IMR-90 (cell line): ENCODE results near the gene TFAP2B. TPM values are rescaled to one million over a fixed set of nuclear protein-coding genes. Genes with fewer than 3 reads are reported as not detected.

Experiments used
- ATAC-seq: fragments of 200-7000 bp; cut with Tn5 transposase; 2 replicates; pipeline ENCODE4 v1.9.1; 2020; ENCODE audit warnings: low read depth, mild to moderate bottlenecking, moderate library complexity
- BruUV-seq: library from RNA; stranded (reverse); fragments of 400-500 nt; replicated peaks from 2 replicates; lab custom pipeline; 2021; lab: Mats Ljungman, UMichigan
- CTCF ChIA-PET: fragments of 300-600 bp; formaldehyde crosslinking; extraction: SDS; loops from one replicate; lab custom pipeline; 2021; ENCODE audit warnings: antibody characterized with exemption; lab: Yijun Ruan, JAX
- POLR2A ChIA-PET: fragments of 300-600 bp; sonication (Branson Sonifier 250); formaldehyde crosslinking; loops from one replicate; lab custom pipeline; 2022; ENCODE audit warnings: antibody characterized with exemption; ENCODE audit not compliant: unreplicated experiment; lab: Charles Lee
- DNase-seq: peaks from one replicate; pipeline ENCODE4 v3.0.0; 2013
- H2AFZ ChIP-seq: replicated peaks from 2 replicates; pipeline ENCODE3; 2013; ENCODE audit warnings: low read length, mild to moderate bottlenecking; ENCODE audit not compliant: poor library complexity
- H2AK5ac ChIP-seq: 2 replicates; pipeline ENCODE4 v1.6.1; 2013; ENCODE audit warnings: low read depth, low read length, inconsistent platforms
- H2AK9ac ChIP-seq: replicated peaks from 2 replicates; pipeline ENCODE3; 2013; ENCODE audit warnings: mild to moderate bottlenecking, low read depth, low read length, moderate library complexity; ENCODE audit not compliant: poor library complexity
- H2BK120ac ChIP-seq: 2 replicates; pipeline ENCODE4 v1.6.1; 2013; ENCODE audit warnings: low read depth, low read length, inconsistent platforms
- H2BK15ac ChIP-seq: 3 replicates; pipeline ENCODE4 v1.6.1; 2013; ENCODE audit warnings: low read depth, low read length, inconsistent platforms
- H2BK20ac ChIP-seq: 2 replicates; pipeline ENCODE4 v1.6.1; 2013; ENCODE audit warnings: low read depth, mild to moderate bottlenecking, inconsistent platforms, low read length, moderate library complexity
- H2BK5ac ChIP-seq: 2 replicates; pipeline ENCODE4 v1.6.1; 2013; ENCODE audit warnings: mild to moderate bottlenecking, low read depth, low read length, inconsistent platforms; ENCODE audit not compliant: poor library complexity, severe bottlenecking
- H3K14ac ChIP-seq: replicated peaks from 2 replicates; pipeline ENCODE4 v1.6.1; 2013; ENCODE audit warnings: low read depth, low read length, inconsistent platforms
- H3K18ac ChIP-seq: 2 replicates; pipeline ENCODE4 v1.6.1; 2013; ENCODE audit warnings: low read depth, low read length, control low read depth
- H3K23ac ChIP-seq: 2 replicates; pipeline ENCODE4 v1.6.1; 2013; ENCODE audit warnings: low read depth, low read length, inconsistent platforms
- H3K27ac ChIP-seq: 2 replicates; pipeline ENCODE4 v1.5.1; 2013; ENCODE audit warnings: mild to moderate bottlenecking, control low read depth, low read length; ENCODE audit not compliant: insufficient read depth
- H3K27me3 ChIP-seq: 2 replicates; pipeline ENCODE4 v1.6.1; 2013; ENCODE audit warnings: low read length; ENCODE audit not compliant: control insufficient read depth, insufficient read depth
- H3K36me3 ChIP-seq: 2 replicates; pipeline ENCODE4 v1.6.1; 2013; ENCODE audit warnings: low read length, mixed read lengths; ENCODE audit not compliant: control insufficient read depth, insufficient read depth
- H3K4ac ChIP-seq: 2 replicates; pipeline ENCODE4 v1.6.1; 2013; ENCODE audit warnings: low read depth, low read length, inconsistent platforms
- H3K4me1 ChIP-seq: 2 replicates; pipeline ENCODE4 v1.6.1; 2013; ENCODE audit warnings: low read length, mixed read lengths; ENCODE audit not compliant: control insufficient read depth, insufficient read depth
- H3K4me2 ChIP-seq: 2 replicates; pipeline ENCODE4 v1.6.1; 2013; ENCODE audit warnings: low read depth, mild to moderate bottlenecking, control low read depth, low read length, moderate library complexity
- H3K4me3 ChIP-seq: 2 replicates; pipeline ENCODE4 v1.5.1; 2013; ENCODE audit warnings: low read depth, mild to moderate bottlenecking, control low read depth, low read length, moderate library complexity; ENCODE audit not compliant: insufficient read depth
- H3K56ac ChIP-seq: 2 replicates; pipeline ENCODE4 v1.6.1; 2013; ENCODE audit warnings: low read length, inconsistent platforms; ENCODE audit not compliant: insufficient read depth; ENCODE audit errors: extremely low read depth
- H3K79me1 ChIP-seq, 2 experiments: 2 replicates each; pipeline ENCODE4 v1.6.1; 2013; ENCODE audit warnings: low read length in 2 of 2, inconsistent platforms in 1 of 2, low read depth in 1 of 2
- H3K9ac ChIP-seq: 2 replicates; pipeline ENCODE4 v1.6.1; 2013; ENCODE audit warnings: low read depth, low read length, control low read depth
- H3K9me1 ChIP-seq: 2 replicates; pipeline ENCODE4 v1.6.1; 2013; ENCODE audit warnings: low read length, inconsistent platforms; ENCODE audit not compliant: insufficient read depth
- H3K9me3 ChIP-seq: 2 replicates; pipeline ENCODE4 v1.6.1; 2013; ENCODE audit warnings: low read length; ENCODE audit not compliant: control insufficient read depth, insufficient read depth
- H4K20me1 ChIP-seq: 2 replicates; pipeline ENCODE4 v1.6.1; 2013; ENCODE audit warnings: low read length, inconsistent platforms; ENCODE audit not compliant: insufficient read depth
- H4K5ac ChIP-seq: 2 replicates; pipeline ENCODE4 v1.6.1; 2013; ENCODE audit warnings: mild to moderate bottlenecking, low read depth, low read length, control low read depth
- H4K8ac ChIP-seq, 2 experiments: 2 replicates each; pipeline ENCODE4 v1.6.1; 2013; ENCODE audit warnings: low read depth in 2 of 2, low read length in 2 of 2, control low read depth in 1 of 2, inconsistent platforms in 1 of 2
- H4K91ac ChIP-seq: 2 replicates; pipeline ENCODE4 v1.6.1; 2013; ENCODE audit warnings: low read depth, low read length, inconsistent platforms; ENCODE audit not compliant: insufficient read depth
- BHLHE40 ChIP-seq: fragments of 150-350 bp; IDR thresholded peaks from 2 replicates; pipeline ENCODE4 v1.6.1; 2016; ENCODE audit warnings: mild to moderate bottlenecking, low read depth, low read length
- CEBPB ChIP-seq: IDR thresholded peaks from 2 replicates; pipeline ENCODE4 v1.6.1; 2012; ENCODE audit warnings: low read depth, low read length, improper control_type of control experiment
- CHD1 ChIP-seq: IDR thresholded peaks from 2 replicates; pipeline ENCODE4 v1.6.1; 2012; ENCODE audit warnings: low read depth, low read length, improper control_type of control experiment
- CTCF ChIP-seq: conservative IDR thresholded peaks from 2 replicates; pipeline ENCODE4 v1.5.1; 2012; ENCODE audit warnings: mild to moderate bottlenecking, low read depth, low read length, improper control_type of control experiment
- ELK1 ChIP-seq: fragments of 150-350 bp; IDR thresholded peaks from 2 replicates; pipeline ENCODE4 v1.6.1; 2016; ENCODE audit warnings: low read depth, mild to moderate bottlenecking, low read length, moderate library complexity, borderline replicate concordance
- FOS ChIP-seq: fragments of 150-350 bp; IDR thresholded peaks from 2 replicates; pipeline ENCODE4 v1.6.1; 2016; ENCODE audit warnings: low read depth, low read length
- MAFK ChIP-seq: IDR thresholded peaks from 2 replicates; pipeline ENCODE4 v1.6.1; 2012; ENCODE audit warnings: low read depth, low read length, improper control_type of control experiment
- MAZ ChIP-seq: IDR thresholded peaks from 2 replicates; pipeline ENCODE4 v1.6.1; 2012; ENCODE audit warnings: low read depth, mild to moderate bottlenecking, low read length, improper control_type of control experiment, moderate library complexity, borderline replicate concordance
- MXI1 ChIP-seq: IDR thresholded peaks from 2 replicates; pipeline ENCODE4 v1.6.1; 2012; ENCODE audit warnings: low read depth, mild to moderate bottlenecking, low read length, moderate library complexity, borderline replicate concordance
- NFE2L2 ChIP-seq: fragments of 150-350 bp; IDR thresholded peaks from 2 replicates; pipeline ENCODE4 v1.6.1; 2016; ENCODE audit warnings: low read depth, mild to moderate bottlenecking, low read length
- POLR2A ChIP-seq: IDR thresholded peaks from 2 replicates; pipeline ENCODE4 v1.6.1; 2012; ENCODE audit warnings: mild to moderate bottlenecking, low read depth, low read length
- RAD21 ChIP-seq: IDR thresholded peaks from 2 replicates; pipeline ENCODE4 v1.6.1; 2012; ENCODE audit warnings: low read length, improper control_type of control experiment
- RCOR1 ChIP-seq: IDR thresholded peaks from 2 replicates; pipeline ENCODE4 v1.6.1; 2012; ENCODE audit warnings: mild to moderate bottlenecking, low read length, improper control_type of control experiment; ENCODE audit not compliant: insufficient replicate concordance
- RFX5 ChIP-seq: IDR thresholded peaks from 2 replicates; pipeline ENCODE4 v1.8.0; 2012; ENCODE audit warnings: low read depth, mild to moderate bottlenecking, low read length, moderate library complexity
- SMC3 ChIP-seq: fragments of 150-350 bp; IDR thresholded peaks from 2 replicates; pipeline ENCODE4 v1.6.1; 2016; ENCODE audit warnings: low read depth, mild to moderate bottlenecking, antibody characterized with exemption, low read length, moderate library complexity
- USF2 ChIP-seq: fragments of 150-350 bp; IDR thresholded peaks from 2 replicates; pipeline ENCODE4 v1.6.1; 2017; ENCODE audit warnings: mild to moderate bottlenecking, antibody characterized with exemption, low read length, low read depth
- WGBS, 2 experiments: methylation state at CpG; one replicate each; pipeline versions ENCODE4 v1.1.5 to v1.1.7; 2013; ENCODE audit warnings: missing lambda C conversion rate in 2 of 2; ENCODE audit not compliant: insufficient read length in 1 of 2; ENCODE audit errors: extremely low coverage in 2 of 2; 5-methylcytosine and 5-hydroxymethylcytosine counted together
- dilution Hi-C: fragments of 300-500 bp; cut with HindIII; formaldehyde crosslinking; loops from one replicate; pipeline ENCODE4 v1.14.3; 2018; ENCODE audit warnings: low sequenced_read_pairs; ENCODE audit not compliant: unreplicated experiment
- in situ Hi-C: fragments of 300-500 bp; cut with MboI; formaldehyde crosslinking; loops from 3 replicates; pipeline ENCODE4 v1.14.3; 2019; ENCODE audit warnings: low sequenced_read_pairs, inconsistent platforms, mixed read lengths
- intact Hi-C: fragments of 100-400 bp; cut with micrococcal nuclease; formaldehyde crosslinking; loops from 2 replicates; pipeline ENCODE4 v1.10.0; 2022
- polyA plus RNA-seq, 3 experiments: library from polyadenylated mRNA; depleted of rRNA; stranded (reverse); fragments of >200 nt; gene quantifications; 2 replicates each; pipeline ENCODE4 v1.2.3, GENCODE V29; 2012; ENCODE audit warnings: low replicate concordance in 1 of 3
- total RNA-seq: library from RNA; depleted of rRNA; stranded (reverse); fragments of >200 nt; gene quantifications from 2 replicates; pipeline ENCODE4 v1.2.3, GENCODE V29; 2012

The TFAP2B gene
- total and polyA plus RNA-seq, 2 of the 4 experiments (the other 2 are of a cell fraction) = not detected

GRCh38 chr6:50785921-50786320, 32.8 kb upstream of the TFAP2B start:
- Histone ChIP-seq H4K8ac (no peak overlapping the region), H3K9me1 (no peaks in the 10 kb centered on the region), H2BK5ac (no peak overlapping the region), H4K91ac (no peak overlapping the region), H3K27me3 (no peaks in the 10 kb centered on the region), H3K9ac (no peak overlapping the region), H3K56ac (no peak overlapping the region), H3K4me2 (no peak overlapping the region), H2BK20ac (no peak overlapping the region), H3K27ac (no peak overlapping the region), H4K20me1 (no peaks in the 10 kb centered on the region), H3K4me1 (no peaks in the 10 kb centered on the region), H3K14ac (no peak overlapping the region), H2AK9ac (no peak overlapping the region), H2AFZ (no peak overlapping the region), H3K79me1 (no peaks in the 10 kb centered on the region), H2BK120ac (no peak overlapping the region), H4K5ac (no peak overlapping the region), H3K4ac (no peak overlapping the region), H3K36me3 (no peaks in the 10 kb centered on the region), H3K4me3 (no peak overlapping the region), H3K23ac (no peak overlapping the region), H3K9me3 (no peaks in the 10 kb centered on the region), H2BK15ac (no peak overlapping the region), H3K18ac (no peak overlapping the region), H2AK5ac (no peak overlapping the region)
- no TSS peak for BruUV-seq
- dilution Hi-C loops = no loop called here
- POLR2A ChIA-PET = no interaction called here
- ATAC-seq (no peak), DNase-seq (no peak)
- TF ChIP-seq USF2 = no peak
- TF ChIP-seq CEBPB = no peak
- TF ChIP-seq FOS = no peak
- TF ChIP-seq RCOR1 = no peak
- no peak for TF ChIP-seq RFX5
- no peak for TF ChIP-seq MAZ
- TF ChIP-seq POLR2A = no peak
- TF ChIP-seq SMC3 = no peak
- TF ChIP-seq RAD21 = no peak
- TF ChIP-seq ELK1 = no peak
- TF ChIP-seq MXI1 = no peak
- no peak for TF ChIP-seq NFE2L2
- TF ChIP-seq CHD1 = no peak
- TF ChIP-seq MAFK = no peak
- TF ChIP-seq BHLHE40 = no peak
- no peak for TF ChIP-seq CTCF
- intact Hi-C loops = no loop called here
- CTCF ChIA-PET = no interaction called here
- no CpG with 5 or more reads among the region's 1 CpG for WGBS, 2 experiments
- in situ Hi-C loops = no loop called here
